GM10847 (cell line): Measurements from ENCODE around the gene ENKD1.

Source experiments
- POLR2A ChIP-seq: IDR thresholded peaks from 2 replicates; pipeline ENCODE4 v1.6.1; 2011; ENCODE audit not compliant: insufficient read length; ENCODE audit errors: extremely low read depth

The ENKD1 gene

GRCh38 chr16:67685388-67686112 lies 19.0 kb upstream of the ENKD1 start:
- TF ChIP-seq POLR2A, result no peak

DNA sequence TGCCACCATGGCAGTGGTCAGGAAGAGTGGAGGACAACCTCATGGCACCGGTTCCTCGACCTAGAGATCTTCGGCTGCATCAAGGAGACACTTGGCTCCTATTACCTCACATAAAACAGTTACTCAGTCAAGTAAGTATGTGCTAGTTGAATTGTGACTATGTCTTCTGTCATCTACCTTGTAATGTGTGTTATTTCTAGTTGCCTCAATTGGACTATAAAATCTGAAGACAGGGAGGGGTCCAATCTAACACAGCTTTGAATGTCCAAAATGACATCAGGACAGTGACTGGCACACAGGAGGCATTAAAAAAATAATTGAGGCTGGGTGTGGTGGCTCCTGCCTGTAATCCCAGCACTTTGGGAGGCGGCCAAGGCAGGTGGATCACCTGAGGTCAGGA lies 17.2 kb upstream of the ENKD1 start:
- no peak for TF ChIP-seq POLR2A

GRCh38 chr16:67679935-67680897 lies 13.7 kb upstream of the ENKD1 start:
- no peak for TF ChIP-seq POLR2A

GRCh38 chr16:67678354-67679023 lies 11.9 kb upstream of the ENKD1 start:
- no peak for TF ChIP-seq POLR2A

GRCh38 chr16:67677712-67678111 lies 11.2 kb upstream of the ENKD1 start:
- TF ChIP-seq POLR2A, result no peak

DNA sequence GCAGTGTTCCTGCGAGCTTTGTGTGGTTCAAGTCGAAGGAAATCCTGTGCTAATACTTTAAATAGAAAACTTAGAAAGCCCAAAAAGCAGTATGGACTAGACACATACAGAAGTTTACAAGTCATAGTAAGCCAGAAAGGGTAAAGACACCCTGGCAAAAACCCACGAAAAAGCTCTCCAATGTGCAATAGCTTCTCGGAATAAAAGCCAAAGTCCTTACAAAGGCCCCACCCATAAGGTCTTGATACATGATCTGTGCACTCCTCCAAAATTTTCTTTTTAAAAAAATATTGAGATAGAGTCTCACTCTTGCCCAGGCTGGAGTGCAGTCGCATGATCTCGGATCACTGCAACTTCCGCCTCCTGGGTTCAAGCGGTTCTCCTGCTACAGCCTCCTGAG lies 10.4 kb upstream of the ENKD1 start:
- TF ChIP-seq POLR2A, result no peak

- TF ChIP-seq POLR2A, result no peak
Observed at GRCh38 chr16:67676516-67676915, 10.0 kb upstream of the ENKD1 start.

DNA sequence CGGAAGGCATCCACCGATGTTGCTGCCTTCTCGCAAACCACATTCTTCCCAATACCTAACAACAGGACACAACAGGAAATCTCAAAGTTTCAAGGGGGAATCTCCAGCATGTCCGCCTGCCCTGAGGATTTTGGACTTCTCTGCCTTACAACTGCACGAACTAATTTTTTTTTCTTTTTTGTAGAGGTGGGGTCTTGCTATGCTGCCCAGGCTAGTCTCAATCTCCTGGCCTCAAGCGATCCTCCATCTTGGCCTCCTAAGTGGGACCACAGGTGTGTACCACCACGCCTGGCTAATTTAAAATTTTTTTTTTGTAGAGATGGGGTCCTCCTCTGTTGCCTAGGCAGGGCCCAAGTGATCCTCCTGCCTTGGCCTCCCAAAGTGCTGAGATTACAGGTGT lies 9.4 kb upstream of the ENKD1 start:
- no peak for TF ChIP-seq POLR2A

- TF ChIP-seq POLR2A, result no peak
Observed at GRCh38 chr16:67675579-67675935, 9.0 kb upstream of the ENKD1 start.

- no peak for TF ChIP-seq POLR2A
Observed at GRCh38 chr16:67674851-67675578, 8.5 kb upstream of the ENKD1 start.

GRCh38 chr16:67673712-67674580 lies 7.4 kb upstream of the ENKD1 start:
- TF ChIP-seq POLR2A, result no peak

DNA sequence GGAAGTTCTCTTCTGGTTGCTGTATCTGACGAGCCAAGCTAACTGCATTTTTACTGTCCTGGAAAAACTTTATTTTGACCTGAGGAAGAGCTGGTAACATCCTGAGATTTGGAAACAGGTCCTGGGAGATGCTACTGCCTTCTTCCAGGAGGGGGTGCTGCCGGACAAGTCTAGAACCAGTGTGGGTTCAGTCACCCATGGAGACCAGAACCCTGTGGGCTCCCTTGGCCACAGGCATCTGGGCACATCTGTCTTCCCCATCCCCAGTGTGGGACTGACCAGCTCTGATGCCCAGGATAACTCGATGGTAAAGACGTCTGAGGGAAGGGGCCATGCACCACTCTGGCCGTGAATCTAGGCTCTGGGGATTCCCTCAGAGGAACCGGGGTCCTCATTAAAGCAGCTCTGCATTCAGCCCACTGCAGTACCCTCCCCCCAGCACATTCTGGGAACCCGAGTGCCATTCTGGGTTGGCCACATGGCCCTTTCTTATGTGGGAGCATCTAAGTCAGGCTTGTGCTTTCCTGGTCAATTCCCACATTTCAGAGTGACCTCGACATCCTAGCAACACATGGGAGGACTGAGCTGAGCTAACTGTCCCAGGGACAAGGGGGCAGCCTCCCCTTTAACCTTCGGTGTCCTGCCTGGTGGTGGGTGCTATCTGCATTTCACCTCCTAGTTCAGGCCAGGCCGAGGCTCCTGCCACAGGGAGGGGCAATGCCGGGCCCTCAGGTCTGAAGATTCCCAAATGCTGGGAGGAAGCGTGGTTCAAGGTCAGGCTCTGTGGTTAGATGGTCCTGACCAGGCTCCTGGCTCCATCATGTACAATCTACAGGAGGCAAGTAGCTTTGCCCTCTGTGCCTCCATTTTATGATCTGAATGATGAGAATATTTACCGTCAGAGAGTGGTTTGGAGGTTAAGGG lies 6.5 kb upstream of the ENKD1 start:
- no peak for TF ChIP-seq POLR2A

DNA sequence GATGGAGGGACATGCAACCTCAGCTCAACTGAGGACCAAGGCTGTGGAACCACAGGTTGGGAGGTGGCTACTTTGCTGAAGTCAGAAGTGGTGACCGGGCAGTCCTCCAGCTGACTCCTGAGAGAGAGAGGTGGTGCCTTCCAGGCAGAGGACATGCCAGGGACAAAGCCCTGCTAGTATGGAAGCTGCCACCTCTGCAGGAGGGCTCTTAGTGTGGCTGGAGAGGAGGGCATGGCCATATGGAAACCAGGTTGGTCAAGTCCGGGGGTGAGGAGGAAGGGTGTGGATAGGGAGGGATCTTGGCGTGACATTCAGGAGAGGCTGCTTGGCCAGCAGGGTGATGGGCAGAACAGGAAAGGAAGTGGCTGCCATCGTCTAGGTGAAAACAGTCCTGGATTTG lies 5.8 kb upstream of the ENKD1 start:
- TF ChIP-seq POLR2A, result no peak
